ENCODE data around the gene SH2D1A.

Gene SH2D1A

GRCh38 chrX:124415115-124415800 is 68.9 kb downstream of the SH2D1A start:
- DNase-seq (ENCODE audit: extremely low read depth, low read depth): no peak
- no peak overlapping the region for H3K4me3 ChIP-seq (replicated peaks; ENCODE audit: low read depth, low read length)
- no peak for TF ChIP-seq CTCF (IDR thresholded peaks at IDR 0.05; ENCODE audit: low read depth, low read length, missing control alignments)

GRCh38 chrX:124421898-124422655 is 75.7 kb downstream of the SH2D1A start:
- DNase-seq (ENCODE audit: extremely low read depth, low read depth): no peak
- TF ChIP-seq CTCF (IDR thresholded peaks at IDR 0.05; ENCODE audit: low read depth, low read length, missing control alignments): no peak
- no peak overlapping the region for H3K4me3 ChIP-seq (replicated peaks; ENCODE audit: low read depth, low read length)

Measured in HFF-Myc (cell line).